Measurements from ENCODE around the gene ANGPT4.

ANGPT4 gene

GRCh38 chr20:939606-940005, 23.5 kb upstream of the ANGPT4 start:
- Histone ChIP-seq H3K4me1 (ENCODE audit: control insufficient read depth, insufficient read depth, low read length, unreplicated experiment) (no peaks in the 10 kb centered on the region), H3K36me3 (ENCODE audit: insufficient read depth, low read length) (no peaks in the 10 kb centered on the region), H3K27me3 (ENCODE audit: insufficient read depth, low read length) (peaks cover 52% of the 10 kb centered on the region), H3K27ac (ENCODE audit: low read depth, low read length) (no peak overlapping the region), H3K4me3 (ENCODE audit: low read depth, low read length) (no peak overlapping the region), H3K79me2 (ENCODE audit: control insufficient read depth, insufficient read depth, low read length, unreplicated experiment) (no peaks in the 10 kb centered on the region), H2AFZ (ENCODE audit: low read length, unreplicated experiment) (no peak overlapping the region)

DNA sequence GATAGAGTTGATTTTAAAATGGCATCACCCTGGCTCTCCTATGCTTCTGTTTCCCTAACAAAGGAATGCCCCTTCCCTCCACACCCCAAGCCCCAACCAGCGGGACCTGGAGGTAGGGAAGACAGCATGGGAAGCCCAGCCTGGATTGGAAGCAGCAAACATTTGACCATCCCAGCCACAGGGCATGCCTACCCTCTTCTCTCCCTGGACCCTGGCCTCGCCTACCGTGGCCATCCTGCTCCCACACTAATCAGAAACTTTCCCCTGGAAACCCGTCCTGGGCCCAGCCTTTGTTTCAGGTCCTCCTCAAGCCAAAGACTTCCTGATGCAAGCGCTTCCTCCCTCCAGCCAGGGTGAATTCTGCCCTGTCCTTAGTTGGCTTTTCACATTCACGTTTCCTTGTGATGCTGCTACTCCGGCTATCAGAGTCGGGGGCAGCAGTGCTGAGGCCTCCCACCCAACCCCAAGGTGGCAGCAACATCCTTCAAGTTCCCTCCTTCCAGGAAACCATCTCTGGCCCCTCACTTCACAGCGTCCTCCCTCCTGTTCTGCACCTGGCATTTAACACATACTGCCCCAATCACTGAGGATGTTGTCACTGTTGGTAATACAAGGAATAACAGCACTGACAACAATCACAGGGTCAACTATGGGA, 18.2 kb upstream of the ANGPT4 start:
- Histone ChIP-seq H3K27me3 (ENCODE audit: insufficient read depth, low read length) (peaks cover 17% of the 10 kb centered on the region; the same call in 1 of the 2 replicates), H2AFZ (ENCODE audit: low read length, unreplicated experiment) (no peak overlapping the region), H3K4me3 (ENCODE audit: low read depth, low read length) (no peak overlapping the region), H3K27ac (ENCODE audit: low read depth, low read length) (no peak overlapping the region), H3K79me2 (ENCODE audit: control insufficient read depth, insufficient read depth, low read length, unreplicated experiment) (no peaks in the 10 kb centered on the region), H3K36me3 (ENCODE audit: insufficient read depth, low read length) (no peaks in the 10 kb centered on the region), H3K4me1 (ENCODE audit: control insufficient read depth, insufficient read depth, low read length, unreplicated experiment) (no peaks in the 10 kb centered on the region)

GRCh38 chr20:933029-933428, 16.9 kb upstream of the ANGPT4 start:
- Histone ChIP-seq H3K36me3 (ENCODE audit: insufficient read depth, low read length) (no peaks in the 10 kb centered on the region), H3K4me1 (ENCODE audit: control insufficient read depth, insufficient read depth, low read length, unreplicated experiment) (no peaks in the 10 kb centered on the region), H3K27ac (ENCODE audit: low read depth, low read length) (no peak overlapping the region), H3K27me3 (ENCODE audit: insufficient read depth, low read length) (peaks cover 16% of the 10 kb centered on the region), H3K79me2 (ENCODE audit: control insufficient read depth, insufficient read depth, low read length, unreplicated experiment) (no peaks in the 10 kb centered on the region), H3K4me3 (ENCODE audit: low read depth, low read length) (no peak overlapping the region), H2AFZ (ENCODE audit: low read length, unreplicated experiment) (no peak overlapping the region)

DNA sequence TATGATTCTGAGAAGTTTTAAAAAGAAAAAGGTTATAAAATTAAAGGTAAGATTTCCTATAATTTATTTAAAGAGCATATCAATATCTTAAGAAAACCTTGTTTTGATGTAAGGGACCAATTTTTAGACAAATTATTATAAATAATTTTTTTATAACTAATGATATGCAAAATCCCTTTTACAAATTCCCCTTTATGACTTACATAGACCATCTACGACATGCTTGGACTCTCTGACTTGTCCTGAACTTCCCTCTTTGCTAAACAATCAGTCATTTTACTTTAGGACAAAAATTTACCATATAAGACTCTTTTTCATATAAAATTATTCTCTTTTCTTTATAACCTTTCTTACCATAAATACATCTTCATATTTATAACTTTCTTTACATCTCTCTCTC, 15.3 kb upstream of the ANGPT4 start:
- Histone ChIP-seq H3K27ac (ENCODE audit: low read depth, low read length) (no peak overlapping the region), H3K4me1 (ENCODE audit: control insufficient read depth, insufficient read depth, low read length, unreplicated experiment) (no peaks in the 10 kb centered on the region), H3K36me3 (ENCODE audit: insufficient read depth, low read length) (no peaks in the 10 kb centered on the region), H3K79me2 (ENCODE audit: control insufficient read depth, insufficient read depth, low read length, unreplicated experiment) (no peaks in the 10 kb centered on the region), H3K4me3 (ENCODE audit: low read depth, low read length) (no peak overlapping the region), H2AFZ (ENCODE audit: low read length, unreplicated experiment) (no peak overlapping the region), H3K27me3 (ENCODE audit: insufficient read depth, low read length) (peaks cover 26% of the 10 kb centered on the region)

DNA sequence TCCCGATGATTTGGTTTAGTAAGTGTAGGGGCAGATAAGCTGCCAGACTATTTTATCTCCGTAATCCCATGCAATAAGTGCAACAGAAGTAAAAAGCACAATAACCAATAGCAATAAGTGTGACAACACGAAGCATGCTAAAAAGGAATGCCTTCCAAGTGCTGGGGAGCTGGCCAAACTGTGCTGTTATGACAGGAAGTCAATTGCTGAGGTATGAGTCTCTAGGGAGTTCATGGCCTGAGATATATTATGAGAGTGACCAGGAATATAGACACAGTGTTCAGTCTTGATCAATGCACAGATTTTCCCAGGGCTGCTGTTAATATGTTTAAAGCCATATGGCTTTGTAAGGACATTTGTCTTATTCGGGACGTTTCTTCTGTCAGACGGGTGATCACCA, 10.5 kb upstream of the ANGPT4 start:
- Histone ChIP-seq H3K4me1 (ENCODE audit: control insufficient read depth, insufficient read depth, low read length, unreplicated experiment) (no peaks in the 10 kb centered on the region), H2AFZ (ENCODE audit: low read length, unreplicated experiment) (no peak overlapping the region), H3K4me3 (ENCODE audit: low read depth, low read length) (no peak overlapping the region), H3K27me3 (ENCODE audit: insufficient read depth, low read length) (peaks cover 37% of the 10 kb centered on the region), H3K27ac (ENCODE audit: low read depth, low read length) (no peak overlapping the region), H3K36me3 (ENCODE audit: insufficient read depth, low read length) (no peaks in the 10 kb centered on the region), H3K79me2 (ENCODE audit: control insufficient read depth, insufficient read depth, low read length, unreplicated experiment) (no peaks in the 10 kb centered on the region)

GRCh38 chr20:925516-925915, 9.4 kb upstream of the ANGPT4 start:
- Histone ChIP-seq H3K36me3 (ENCODE audit: insufficient read depth, low read length) (no peaks in the 10 kb centered on the region), H3K4me1 (ENCODE audit: control insufficient read depth, insufficient read depth, low read length, unreplicated experiment) (no peaks in the 10 kb centered on the region), H3K4me3 (ENCODE audit: low read depth, low read length) (no peak overlapping the region), H3K27me3 (ENCODE audit: insufficient read depth, low read length) (peaks cover 37% of the 10 kb centered on the region), H3K27ac (ENCODE audit: low read depth, low read length) (no peak overlapping the region), H3K79me2 (ENCODE audit: control insufficient read depth, insufficient read depth, low read length, unreplicated experiment) (no peaks in the 10 kb centered on the region), H2AFZ (ENCODE audit: low read length, unreplicated experiment) (no peak overlapping the region)

DNA sequence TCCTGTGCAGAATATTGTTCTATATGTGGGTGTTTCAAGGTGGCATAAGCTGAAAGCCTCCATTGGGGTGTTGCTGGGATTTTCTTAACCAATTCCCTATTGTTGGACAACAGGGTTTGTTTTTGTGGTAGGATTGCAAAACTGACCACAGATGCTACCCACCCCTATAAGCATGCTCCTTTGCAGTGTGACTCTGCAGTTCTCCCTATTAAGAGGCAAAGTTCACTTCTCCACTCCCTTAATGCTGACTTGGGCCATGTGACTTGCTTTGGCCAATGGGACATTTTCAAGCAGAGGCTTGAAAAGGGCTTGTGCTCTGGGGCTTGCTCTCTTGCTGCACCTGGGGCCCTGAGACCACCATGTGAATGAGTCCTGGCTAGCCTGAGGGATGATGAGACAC, 8.5 kb upstream of the ANGPT4 start:
- no peaks in the 10 kb centered on the region for H3K4me1 ChIP-seq (ENCODE audit: control insufficient read depth, insufficient read depth, low read length, unreplicated experiment)
- H2AFZ ChIP-seq (ENCODE audit: low read length, unreplicated experiment) = no peak overlapping the region
- no peak overlapping the region for H3K27ac ChIP-seq (ENCODE audit: low read depth, low read length)
- no peaks in the 10 kb centered on the region for H3K79me2 ChIP-seq (ENCODE audit: control insufficient read depth, insufficient read depth, low read length, unreplicated experiment)
- peaks cover 37% of the 10 kb centered on the region for H3K27me3 ChIP-seq (ENCODE audit: insufficient read depth, low read length)
- H3K36me3 ChIP-seq (ENCODE audit: insufficient read depth, low read length) = no peaks in the 10 kb centered on the region
- H3K4me3 ChIP-seq (ENCODE audit: low read depth, low read length) = no peak overlapping the region

DNA sequence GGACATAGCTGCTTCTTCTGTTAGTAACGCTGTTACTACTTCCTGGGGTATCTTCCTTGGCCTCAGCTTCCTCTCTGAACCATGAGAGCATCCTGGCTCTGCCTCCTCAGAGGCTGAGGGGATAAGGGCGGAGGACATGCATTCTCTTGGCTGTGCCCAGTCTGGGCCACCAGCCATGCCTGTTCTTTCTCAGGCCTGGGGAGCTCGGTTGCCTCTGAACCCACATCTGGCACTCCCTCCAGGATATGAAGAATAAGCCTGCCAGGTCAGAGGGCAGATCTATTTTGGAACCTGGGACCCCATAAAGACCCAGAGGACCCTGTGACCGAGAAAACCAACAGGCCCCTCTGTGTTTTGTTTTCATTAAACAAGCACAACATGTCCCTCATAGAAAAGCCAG, 6.6 kb upstream of the ANGPT4 start:
- Histone ChIP-seq H3K79me2 (ENCODE audit: control insufficient read depth, insufficient read depth, low read length, unreplicated experiment) (no peaks in the 10 kb centered on the region), H3K36me3 (ENCODE audit: insufficient read depth, low read length) (no peaks in the 10 kb centered on the region), H3K27ac (ENCODE audit: low read depth, low read length) (no peak overlapping the region), H3K27me3 (ENCODE audit: insufficient read depth, low read length) (peaks cover 27% of the 10 kb centered on the region), H2AFZ (ENCODE audit: low read length, unreplicated experiment) (no peak overlapping the region), H3K4me3 (ENCODE audit: low read depth, low read length) (no peak overlapping the region), H3K4me1 (ENCODE audit: control insufficient read depth, insufficient read depth, low read length, unreplicated experiment) (no peaks in the 10 kb centered on the region)

- H3K4me3 ChIP-seq (ENCODE audit: low read depth, low read length) = no peak overlapping the region
- H3K27me3 ChIP-seq (ENCODE audit: insufficient read depth, low read length) = peaks cover 16% of the 10 kb centered on the region
- H3K36me3 ChIP-seq (ENCODE audit: insufficient read depth, low read length) = no peaks in the 10 kb centered on the region
- no peak overlapping the region for H2AFZ ChIP-seq (ENCODE audit: low read length, unreplicated experiment)
- H3K27ac ChIP-seq (ENCODE audit: low read depth, low read length) = no peak overlapping the region
- H3K4me1 ChIP-seq (ENCODE audit: control insufficient read depth, insufficient read depth, low read length, unreplicated experiment) = no peaks in the 10 kb centered on the region
- no peaks in the 10 kb centered on the region for H3K79me2 ChIP-seq (ENCODE audit: control insufficient read depth, insufficient read depth, low read length, unreplicated experiment)
Observed at GRCh38 chr20:921068-921467, 4.9 kb upstream of the ANGPT4 start.

DNA sequence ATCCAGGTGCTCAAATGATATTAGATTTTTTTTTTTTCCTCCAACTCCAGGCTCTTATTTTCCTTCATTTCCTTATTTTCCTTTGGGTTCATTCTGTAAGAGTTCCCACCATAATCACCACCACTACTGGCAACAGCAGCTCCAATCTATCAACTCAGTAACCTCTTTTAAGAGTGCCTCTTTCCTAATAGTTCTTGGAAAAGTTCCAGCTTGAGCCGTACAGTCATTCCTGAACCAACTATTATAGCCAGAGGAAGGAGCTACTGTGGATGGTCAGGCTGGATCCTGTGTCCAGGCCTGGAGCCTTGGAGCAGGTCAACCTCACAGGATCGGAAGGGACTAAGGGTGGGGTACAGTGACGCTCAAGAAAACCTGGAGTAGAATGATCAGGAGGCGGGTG, 4.2 kb upstream of the ANGPT4 start:
- Histone ChIP-seq H2AFZ (ENCODE audit: low read length, unreplicated experiment) (no peak overlapping the region), H3K4me1 (ENCODE audit: control insufficient read depth, insufficient read depth, low read length, unreplicated experiment) (no peaks in the 10 kb centered on the region), H3K27ac (ENCODE audit: low read depth, low read length) (no peak overlapping the region), H3K27me3 (ENCODE audit: insufficient read depth, low read length) (peaks cover 17% of the 10 kb centered on the region), H3K79me2 (ENCODE audit: control insufficient read depth, insufficient read depth, low read length, unreplicated experiment) (no peaks in the 10 kb centered on the region), H3K36me3 (ENCODE audit: insufficient read depth, low read length) (no peaks in the 10 kb centered on the region), H3K4me3 (ENCODE audit: low read depth, low read length) (no peak overlapping the region)

DNA sequence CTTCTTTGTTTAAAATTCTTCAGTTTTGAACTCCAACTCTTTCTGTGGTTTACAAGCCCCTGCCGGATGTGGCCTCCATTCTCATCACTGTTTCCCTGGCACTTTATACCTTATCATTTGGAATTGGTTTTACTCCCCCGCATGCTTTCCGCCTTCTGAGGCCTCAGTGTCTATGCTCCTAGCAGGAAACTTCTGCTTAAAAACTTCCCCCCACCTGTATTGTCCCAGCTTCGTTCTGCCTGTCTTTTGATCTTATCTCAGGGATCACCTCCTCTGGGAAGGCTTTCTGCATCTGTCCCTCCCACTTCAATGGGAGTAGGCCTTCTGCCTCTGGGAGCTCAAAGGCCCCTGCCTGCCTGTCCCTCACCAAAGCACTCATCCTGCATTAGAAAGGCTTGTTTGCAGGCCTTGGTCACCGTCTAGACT, 3.4 kb upstream of the ANGPT4 start:
- no peaks in the 10 kb centered on the region for H3K36me3 ChIP-seq (ENCODE audit: insufficient read depth, low read length)
- no peaks in the 10 kb centered on the region for H3K79me2 ChIP-seq (ENCODE audit: control insufficient read depth, insufficient read depth, low read length, unreplicated experiment)
- no peak overlapping the region for H3K27ac ChIP-seq (ENCODE audit: low read depth, low read length)
- peaks cover 9% of the 10 kb centered on the region; the same call in 1 of the 2 replicates for H3K27me3 ChIP-seq (ENCODE audit: insufficient read depth, low read length)
- no peak overlapping the region for H3K4me3 ChIP-seq (ENCODE audit: low read depth, low read length)
- H3K4me1 ChIP-seq (ENCODE audit: control insufficient read depth, insufficient read depth, low read length, unreplicated experiment) = no peaks in the 10 kb centered on the region
- no peak overlapping the region for H2AFZ ChIP-seq (ENCODE audit: low read length, unreplicated experiment)
